ENCODE measurements around the gene WAC.

DNA sequence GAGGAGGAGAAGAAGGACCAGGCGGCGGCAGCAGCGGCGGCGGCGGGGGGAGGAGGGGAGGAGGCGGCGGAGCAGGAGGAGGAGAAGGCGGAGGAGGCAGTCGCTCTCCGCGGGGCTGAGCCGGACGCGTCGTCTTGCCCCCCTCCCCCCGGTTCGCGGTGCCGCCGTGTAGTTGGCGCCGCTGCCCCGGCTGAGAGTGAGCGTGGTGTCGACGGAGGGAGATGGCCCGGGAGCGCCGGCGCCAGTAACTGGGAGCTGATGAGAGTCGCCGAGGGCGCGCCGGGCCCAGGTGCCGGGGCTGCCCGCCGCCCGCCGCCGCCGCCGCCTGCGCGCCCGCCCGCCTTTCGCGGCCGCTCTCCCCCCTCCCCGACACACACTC is 257 bp downstream of the WAC start:
- TF ChIP-seq ARID1B (IDR thresholded peaks at IDR 0.05): no peak
- TF ChIP-seq GATAD2A (IDR thresholded peaks at IDR 0.05): no peak
- no peak for TF ChIP-seq GABPA (tag; conservative IDR thresholded peaks at IDR 0.05; ENCODE audit: low read depth)
- TF ChIP-seq ZBTB1 (CRISPR knock-in tag; IDR thresholded peaks at IDR 0.05; ENCODE audit: borderline replicate concordance, low read depth): no peak
- no peak for TF ChIP-seq CCAR2 (IDR thresholded peaks at IDR 0.05; ENCODE audit: low read depth, low read length)
- TF ChIP-seq ZNF146 (CRISPR knock-in tag; IDR thresholded peaks at IDR 0.05; ENCODE audit: unreplicated experiment): no peak

All from K562 (cell line).